Tibial artery (tissue), 4 donors: ENCODE data around the gene NOS1.
"Not testable (repeated sequence)": the region's sequence is repeated elsewhere in the genome, so short reads cannot be mapped to it uniquely, and the experiment has no call there.

Experiments
- DNase-seq, 2 donors: peaks; one replicate each; pipeline ENCODE4 v3.0.0-alpha.2; 2019
- H3K27ac ChIP-seq, 2 donors: fragments of 200-600 bp; sonication (generic) in 1 of 2; 1 replicate in 1 of 2; 2 replicates in 1 of 2; pipeline ENCODE4 v1.5.1; 2018 to 2019; ENCODE audit warnings: mild to moderate bottlenecking in 1 of 2
- H3K27me3 ChIP-seq, 2 donors: fragments of 200-600 bp; sonication (generic) in 1 of 2; one replicate each; pipeline versions ENCODE4 v1.5.1 to v1.6.0; 2016 to 2019
- H3K36me3 ChIP-seq, 3 donors: fragments of 200-600 bp; sonication (generic) in 2 of 3; one replicate each; pipeline ENCODE4 v1.5.1; 2016 to 2019; ENCODE audit warnings: mild to moderate bottlenecking in 2 of 3
- H3K4me1 ChIP-seq, 4 donors: fragments of 200-600 bp; sonication (generic) in 2 of 4; 1 replicate in 3 of 4; 2 replicates in 1 of 4; pipeline ENCODE4 v1.5.1; 2016 to 2019
- H3K4me3 ChIP-seq, 2 donors: fragments of 200-600 bp; sonication (generic) in 1 of 2; 1 replicate in 1 of 2; 2 replicates in 1 of 2; pipeline ENCODE4 v1.5.1; 2018 to 2019; ENCODE audit warnings: mild to moderate bottlenecking in 2 of 2
- H3K9me3 ChIP-seq, 3 donors: fragments of 200-600 bp; sonication (generic) in 1 of 3; one replicate each; pipeline ENCODE4 v1.5.1; 2016 to 2019
- intact Hi-C: fragments of 100-400 bp; cut with DNase I; formaldehyde crosslinking; loops from one replicate; pipeline ENCODE4 v1.15.0; 2023; ENCODE audit warnings: low total_unique reads
- TF ChIP-seq, protein P1 (sequence below), 2 experiments: fragments of 200-600 bp in 1 of 2; fragments of 450-650 bp in 1 of 2; IDR thresholded peaks; one replicate each; pipeline ENCODE4 v1.5.1; 2017 to 2019; ENCODE audit warnings: antibody characterized with exemption in 2 of 2, mild to moderate bottlenecking in 1 of 2, moderate library complexity in 1 of 2

Gene NOS1

DNA sequence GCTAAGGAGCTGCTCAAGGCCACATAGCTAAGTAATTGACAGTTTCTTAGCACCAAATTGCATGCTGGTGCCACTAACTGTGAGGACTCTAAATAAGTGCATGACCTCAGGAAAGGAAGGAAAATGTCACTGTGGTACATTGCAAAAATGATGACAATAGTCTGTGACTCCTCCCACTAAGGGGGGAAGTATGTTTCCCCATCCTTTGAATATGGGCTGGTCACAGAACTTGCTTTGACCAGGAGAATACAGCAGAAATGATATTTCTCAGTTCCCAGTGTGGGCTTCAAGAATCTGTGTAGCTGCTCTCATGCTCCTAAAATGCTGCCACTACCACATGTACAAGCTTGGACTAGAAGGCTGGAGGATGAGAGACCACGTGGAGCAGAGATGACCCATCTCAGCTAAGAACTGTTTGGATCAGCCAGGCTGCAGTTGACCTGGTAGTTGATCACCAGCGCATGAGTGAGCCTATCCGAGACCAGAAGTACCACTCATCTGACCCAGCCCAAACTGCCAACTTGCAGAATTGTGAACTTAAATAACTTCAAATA, 42.2 kb upstream of the NOS1 start:
- DNase-seq, result no peak
- no peak overlapping the region for H3K27ac ChIP-seq
- peaks cover 0 to 10% (median 3%) of the 10 kb centered on the region in 3 donors for H3K9me3 ChIP-seq
- TF ChIP-seq, protein P1, sequence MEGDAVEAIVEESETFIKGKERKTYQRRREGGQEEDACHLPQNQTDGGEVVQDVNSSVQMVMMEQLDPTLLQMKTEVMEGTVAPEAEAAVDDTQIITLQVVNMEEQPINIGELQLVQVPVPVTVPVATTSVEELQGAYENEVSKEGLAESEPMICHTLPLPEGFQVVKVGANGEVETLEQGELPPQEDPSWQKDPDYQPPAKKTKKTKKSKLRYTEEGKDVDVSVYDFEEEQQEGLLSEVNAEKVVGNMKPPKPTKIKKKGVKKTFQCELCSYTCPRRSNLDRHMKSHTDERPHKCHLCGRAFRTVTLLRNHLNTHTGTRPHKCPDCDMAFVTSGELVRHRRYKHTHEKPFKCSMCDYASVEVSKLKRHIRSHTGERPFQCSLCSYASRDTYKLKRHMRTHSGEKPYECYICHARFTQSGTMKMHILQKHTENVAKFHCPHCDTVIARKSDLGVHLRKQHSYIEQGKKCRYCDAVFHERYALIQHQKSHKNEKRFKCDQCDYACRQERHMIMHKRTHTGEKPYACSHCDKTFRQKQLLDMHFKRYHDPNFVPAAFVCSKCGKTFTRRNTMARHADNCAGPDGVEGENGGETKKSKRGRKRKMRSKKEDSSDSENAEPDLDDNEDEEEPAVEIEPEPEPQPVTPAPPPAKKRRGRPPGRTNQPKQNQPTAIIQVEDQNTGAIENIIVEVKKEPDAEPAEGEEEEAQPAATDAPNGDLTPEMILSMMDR (IDR thresholded peaks at IDR 0.05), result no peak
- H3K4me1 ChIP-seq, result peaks cover 0 to 7% (median 0%) of the 10 kb centered on the region in 4 donors
- H3K4me3 ChIP-seq, result no peak overlapping the region
- H3K36me3 ChIP-seq, result no peaks in the 10 kb centered on the region
- intact Hi-C loops, result no loop called here
- H3K27me3 ChIP-seq, result peaks cover 0 to 4% of the 10 kb centered on the region in 2 donors

DNA sequence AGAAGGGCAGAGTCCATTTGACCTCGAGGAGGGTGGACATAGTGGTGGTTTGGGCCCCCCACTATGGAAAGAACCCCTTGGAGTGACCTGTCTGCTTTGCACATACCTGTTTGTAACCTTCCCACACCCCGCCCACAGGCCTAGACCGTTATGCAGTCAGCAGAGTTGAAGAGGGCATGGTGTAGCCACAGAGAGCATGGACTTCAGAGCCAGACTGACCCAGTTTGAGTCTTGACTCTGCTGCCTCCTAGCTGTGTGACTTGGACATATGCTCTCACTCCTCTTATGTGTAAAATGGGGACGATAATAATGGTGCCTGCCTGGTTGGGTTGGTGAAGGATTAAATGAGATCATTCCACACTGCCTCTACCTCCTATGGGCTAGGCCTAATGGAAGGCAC, 40.9 kb upstream of the NOS1 start:
- Histone ChIP-seq H3K27ac (no peak overlapping the region), H3K4me1 (no peaks in the 10 kb centered on the region), H3K9me3 (peaks cover 0 to 10% (median 3%) of the 10 kb centered on the region in 3 donors), H3K27me3 (peaks cover 0 to 4% of the 10 kb centered on the region in 2 donors), H3K36me3 (no peaks in the 10 kb centered on the region), H3K4me3 (no peak overlapping the region)
- TF ChIP-seq, protein P1 (IDR thresholded peaks at IDR 0.05), result no peak
- intact Hi-C loops, result no loop called here
- no peak for DNase-seq

DNA sequence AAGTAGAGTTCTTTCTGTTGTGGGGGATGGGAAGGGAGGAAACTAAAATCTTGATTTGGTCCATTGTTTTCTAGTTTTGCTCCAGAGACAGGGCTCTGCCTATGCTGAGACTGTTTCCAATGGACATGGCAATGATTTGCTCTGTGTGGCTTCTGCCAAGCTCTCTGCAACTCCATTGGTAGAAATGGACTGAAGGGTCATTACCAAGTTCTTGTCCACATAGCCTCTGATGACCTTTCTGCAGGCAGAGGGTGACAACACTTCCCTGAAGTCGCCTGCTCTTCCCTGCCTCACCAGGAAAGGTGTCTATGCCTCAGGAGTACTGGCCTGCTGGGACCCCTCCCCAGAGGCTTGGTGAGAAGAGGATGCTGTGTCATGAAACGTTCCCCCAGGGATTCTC, 39.5 kb upstream of the NOS1 start:
- Histone ChIP-seq H3K4me1 (no peaks in the 10 kb centered on the region), H3K27ac (no peak overlapping the region), H3K9me3 (peaks cover 0 to 10% (median 3%) of the 10 kb centered on the region in 3 donors), H3K4me3 (no peak overlapping the region), H3K36me3 (no peaks in the 10 kb centered on the region), H3K27me3 (peaks cover 0 to 6% of the 10 kb centered on the region in 2 donors)
- intact Hi-C loops, result no loop called here
- no peak for DNase-seq
- TF ChIP-seq, protein P1 (IDR thresholded peaks at IDR 0.05), result no peak

DNA sequence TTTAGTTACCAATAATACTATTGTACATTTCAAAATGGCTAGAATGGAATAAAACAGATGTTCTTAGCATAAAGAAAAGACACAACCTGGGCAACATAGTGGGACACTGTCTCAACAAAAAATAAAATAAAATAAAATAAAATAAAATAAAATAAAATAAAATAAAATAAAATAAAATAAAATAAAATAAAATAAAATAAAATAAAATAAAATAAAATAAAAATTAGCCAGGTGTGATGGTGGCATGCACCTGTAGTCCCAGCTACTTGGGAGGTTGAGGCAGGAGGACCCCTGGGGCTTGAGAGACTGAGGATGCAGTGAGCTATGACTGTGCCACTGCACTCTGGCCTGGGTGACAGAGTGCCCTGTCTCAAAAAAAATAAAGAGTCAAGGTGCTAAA, 37.1 kb upstream of the NOS1 start:
- H3K4me3 ChIP-seq, H3K4me1 ChIP-seq, H3K27ac ChIP-seq, DNase-seq, intact Hi-C loops, H3K27me3 ChIP-seq, H3K36me3 ChIP-seq, H3K9me3 ChIP-seq: not testable (repeated sequence)

DNA sequence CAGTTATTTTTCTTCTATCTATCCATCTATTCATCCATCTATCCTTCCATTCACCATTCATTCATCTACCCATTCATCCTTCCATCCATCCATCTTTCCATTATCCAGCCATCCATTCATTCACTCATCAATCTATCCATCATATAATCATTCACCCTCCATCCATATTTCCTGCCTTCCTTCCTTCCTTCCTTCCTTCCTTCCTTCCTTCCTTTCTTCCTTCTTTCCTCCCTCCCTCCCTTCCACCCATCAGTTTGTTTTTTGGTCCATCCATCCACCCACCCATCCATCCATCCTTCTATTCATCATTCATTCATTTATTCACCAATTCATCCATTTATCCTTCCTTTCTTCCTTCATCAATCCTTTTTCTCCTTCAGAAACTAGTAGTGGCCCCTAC, 34.3 kb upstream of the NOS1 start:
- H3K4me1 ChIP-seq, result no peaks in the 10 kb centered on the region
- TF ChIP-seq, protein P1 (IDR thresholded peaks at IDR 0.05), result no peak
- no peak overlapping the region for H3K4me3 ChIP-seq
- H3K27me3 ChIP-seq, result peaks cover 0 to 5% of the 10 kb centered on the region in 2 donors
- no peaks in the 10 kb centered on the region for H3K36me3 ChIP-seq
- intact Hi-C loops, result no loop called here
- H3K9me3 ChIP-seq, result no peaks in the 10 kb centered on the region
- no peak for DNase-seq
- H3K27ac ChIP-seq, result no peak overlapping the region

DNA sequence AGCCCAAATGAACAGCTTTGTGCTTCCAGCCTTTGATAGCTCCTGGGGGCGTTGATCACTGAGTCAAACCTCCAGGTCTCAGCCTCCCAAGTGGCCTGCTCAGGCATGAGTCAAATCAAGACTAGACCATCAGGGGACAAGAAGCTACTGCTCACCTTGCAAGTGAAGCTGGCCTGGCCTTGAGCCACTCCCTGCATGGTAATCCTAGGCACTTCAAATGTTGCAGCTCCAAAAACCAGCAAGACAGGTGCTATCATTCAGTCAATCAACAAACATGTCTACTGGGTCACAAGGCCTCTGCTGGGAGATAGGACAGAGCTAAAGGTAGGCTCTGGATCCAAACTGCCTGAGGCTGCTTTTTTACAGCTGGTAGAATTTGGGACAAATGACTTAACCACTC, 33.1 kb upstream of the NOS1 start:
- Histone ChIP-seq H3K4me1 (no peaks in the 10 kb centered on the region), H3K36me3 (no peaks in the 10 kb centered on the region), H3K4me3 (no peak overlapping the region), H3K27ac (no peak overlapping the region), H3K9me3 (no peaks in the 10 kb centered on the region), H3K27me3 (peaks cover 0 to 5% of the 10 kb centered on the region in 2 donors)
- no peak for DNase-seq
- TF ChIP-seq, protein P1 (IDR thresholded peaks at IDR 0.05), result no peak
- intact Hi-C loops, result no loop called here
